ENCODE data around the gene AK8.
"Not testable (repeated sequence)": the region's sequence is repeated elsewhere in the genome, so short reads cannot be mapped to it uniquely, and the experiment has no call there.

AK8 gene

DNA sequence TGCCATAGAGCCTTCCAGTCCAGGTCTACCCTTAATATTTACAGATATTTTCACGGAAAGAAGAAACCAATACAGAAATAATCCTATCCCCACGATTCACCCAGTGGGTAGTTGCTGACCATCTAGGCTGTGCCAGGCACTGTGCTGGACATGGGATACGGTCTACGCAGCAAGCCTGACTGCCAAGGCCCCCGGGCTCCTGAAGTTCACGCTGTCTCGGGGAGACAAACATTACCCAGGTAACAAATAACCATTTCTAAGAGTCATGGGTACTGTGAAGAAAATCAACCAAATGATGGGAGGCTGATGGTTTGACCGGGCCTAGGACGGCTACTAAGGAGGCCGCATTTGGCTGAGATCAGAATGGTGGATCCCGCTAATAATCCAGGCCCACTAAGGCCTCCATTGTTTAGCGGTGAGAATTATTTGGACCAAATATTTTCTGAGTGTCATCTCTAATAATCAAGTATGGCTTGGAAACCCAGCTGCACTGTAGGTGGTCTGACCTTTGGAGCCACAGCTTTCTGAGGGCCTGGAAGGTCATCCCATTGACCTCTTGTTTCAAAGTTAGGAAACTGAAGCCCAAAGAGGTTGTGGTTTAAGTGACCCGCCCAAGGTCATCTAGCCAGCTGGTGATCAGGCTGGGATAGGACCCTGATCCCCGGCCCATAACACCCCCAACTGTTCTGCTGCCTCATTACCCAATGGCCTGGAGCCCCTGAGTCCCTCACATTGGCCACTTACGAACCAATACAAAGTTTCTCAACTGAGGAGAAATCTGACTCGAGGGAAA is 82.4 kb downstream of the AK8 start:
- no peak for DNase-seq

DNA sequence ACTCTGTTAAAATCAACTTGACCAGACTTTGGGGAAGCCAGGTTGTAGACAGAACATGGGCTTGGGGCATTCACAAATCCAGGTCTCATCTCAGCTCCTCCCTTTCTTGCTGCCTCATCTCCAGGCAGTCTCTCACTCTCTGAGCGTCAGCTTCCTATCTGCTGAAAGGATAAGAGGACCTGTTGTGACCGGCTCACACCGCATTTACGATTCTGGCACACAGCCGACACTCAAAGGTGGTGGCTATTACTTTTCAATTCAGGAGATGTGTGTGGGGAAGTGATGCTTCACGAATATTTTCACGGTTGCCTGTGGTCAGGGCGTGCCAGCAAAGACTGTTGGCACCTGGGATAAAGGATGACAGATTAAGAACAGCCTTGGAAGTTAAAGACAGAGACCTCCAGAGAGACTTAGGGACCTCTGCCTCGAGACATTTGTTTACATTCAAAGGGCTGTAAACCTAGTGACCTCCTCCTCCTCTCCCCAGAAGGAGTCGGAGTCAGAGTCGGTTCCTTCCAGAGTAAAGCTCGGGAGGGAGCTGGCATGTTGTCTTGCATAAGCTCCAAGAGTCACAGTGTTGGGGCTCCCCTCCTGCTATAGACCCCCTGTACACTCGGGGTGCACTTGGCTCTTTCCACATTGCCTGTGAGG is 83.2 kb downstream of the AK8 start:
- DNase-seq: no peak

DNA sequence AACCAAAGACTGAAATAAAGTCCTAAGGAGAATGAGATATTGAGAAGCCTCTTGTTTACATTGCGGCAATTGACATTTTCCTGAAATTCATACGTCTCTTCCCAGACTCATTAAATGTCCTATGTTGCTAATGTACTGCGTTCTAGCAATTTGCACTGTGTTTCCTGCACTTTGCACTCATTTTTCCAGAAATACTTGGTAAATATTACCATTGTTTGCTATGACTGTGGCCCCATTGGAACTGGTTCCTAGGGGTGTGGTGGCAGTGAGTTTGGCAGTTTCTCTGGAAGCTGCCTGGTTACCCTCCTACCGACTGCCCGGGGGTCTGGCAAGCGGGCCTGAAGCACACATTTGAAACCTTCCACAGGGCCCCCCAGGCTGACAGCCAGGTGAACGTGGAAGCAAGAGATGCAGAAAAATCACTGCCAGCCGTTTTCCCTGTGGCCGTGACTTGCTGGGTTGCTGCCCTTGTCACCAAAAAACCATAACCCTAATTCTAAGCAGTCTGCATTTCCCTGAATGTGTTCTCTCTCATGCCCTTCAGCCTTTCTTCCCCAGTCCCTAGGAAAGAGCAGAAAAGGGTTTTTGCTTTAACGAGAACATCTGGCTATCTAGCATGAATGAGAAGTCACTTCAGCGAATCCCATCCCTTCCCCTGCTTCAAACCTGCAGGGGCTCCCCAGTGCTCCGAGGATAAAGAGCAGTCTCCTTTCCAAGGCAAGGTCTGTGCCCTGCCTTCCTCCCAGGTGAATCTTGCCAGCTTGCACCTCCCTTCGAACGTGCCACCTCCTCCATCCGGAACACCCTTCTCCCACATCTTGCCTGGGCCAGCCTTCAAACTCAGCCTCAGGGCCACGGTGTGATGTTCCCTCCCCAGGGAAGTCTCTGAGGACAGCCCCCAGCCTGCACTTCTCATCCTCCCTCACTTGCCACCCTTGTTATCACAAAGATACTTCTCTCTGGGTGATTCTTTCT is 84.2 kb downstream of the AK8 start:
- no peak for DNase-seq

GRCh38 chr9:132792547-132792946 is 85.5 kb downstream of the AK8 start:
- no peak for DNase-seq

GRCh38 chr9:132791699-132792240 is 86.3 kb downstream of the AK8 start:
- DNase-seq: no peak

DNA sequence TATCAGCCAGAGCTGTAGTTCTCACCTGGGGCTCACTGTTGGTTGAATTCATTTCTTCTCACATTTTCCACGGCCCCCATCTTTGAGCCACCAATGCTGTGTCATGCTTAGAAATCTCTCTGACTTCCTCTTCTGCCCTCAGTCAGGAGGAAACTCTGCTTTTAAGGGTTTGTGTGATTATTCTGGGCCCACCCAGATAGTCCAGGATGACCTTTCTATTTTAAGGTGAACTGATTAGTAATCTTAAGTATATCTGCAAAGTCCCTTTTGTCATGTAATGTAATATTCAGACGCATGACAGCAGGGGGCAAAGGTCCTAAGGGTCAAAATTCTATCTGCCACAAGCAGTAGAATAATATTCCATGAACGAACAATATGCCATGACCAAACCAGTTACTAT is 88.4 kb downstream of the AK8 start:
- DNase-seq: no peak

DNA sequence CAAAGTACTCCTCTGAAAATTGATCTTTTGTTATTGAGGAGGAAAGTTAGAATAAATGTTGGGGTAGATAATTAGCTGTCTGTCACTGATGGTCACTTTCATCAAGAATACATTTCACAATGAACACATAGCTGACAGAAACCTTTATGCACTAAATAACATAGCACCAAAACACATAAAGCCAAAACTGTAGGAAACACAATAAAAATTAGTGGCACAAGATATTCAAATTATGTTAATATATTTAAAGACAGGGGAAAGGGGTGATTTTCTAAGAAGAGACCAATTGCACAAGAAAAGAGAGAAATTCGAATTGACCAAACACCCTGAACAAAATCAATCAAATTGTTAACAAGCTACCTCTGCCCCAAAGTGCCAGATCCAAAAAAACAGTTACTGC is 89.7 kb downstream of the AK8 start:
- no peak for DNase-seq

DNA sequence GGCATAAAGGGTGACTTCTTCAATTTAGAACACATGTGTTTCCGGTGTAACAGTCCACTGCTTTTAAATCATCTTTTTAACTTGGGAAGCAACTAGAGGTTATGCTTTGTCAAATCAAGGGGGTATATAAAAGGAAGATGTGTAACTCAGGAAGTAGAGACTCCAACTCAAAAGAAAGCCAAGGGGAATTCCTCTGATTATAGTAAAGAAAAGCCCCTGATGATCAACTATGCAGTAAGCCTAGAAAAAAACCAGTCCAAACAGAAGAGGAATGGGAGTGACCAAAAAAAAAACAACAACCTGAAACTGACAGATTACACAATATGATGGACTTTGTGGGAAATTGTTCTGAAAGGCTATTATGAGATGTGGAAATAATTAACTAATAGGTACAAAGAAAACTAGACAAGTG is 90.3 kb downstream of the AK8 start:
- no peak for DNase-seq

GRCh38 chr9:132784286-132784830 is 93.7 kb downstream of the AK8 start:
- no peak for DNase-seq

- no peak for DNase-seq
Measured at GRCh38 chr9:132783006-132783405, 95.1 kb downstream of the AK8 start.

DNA sequence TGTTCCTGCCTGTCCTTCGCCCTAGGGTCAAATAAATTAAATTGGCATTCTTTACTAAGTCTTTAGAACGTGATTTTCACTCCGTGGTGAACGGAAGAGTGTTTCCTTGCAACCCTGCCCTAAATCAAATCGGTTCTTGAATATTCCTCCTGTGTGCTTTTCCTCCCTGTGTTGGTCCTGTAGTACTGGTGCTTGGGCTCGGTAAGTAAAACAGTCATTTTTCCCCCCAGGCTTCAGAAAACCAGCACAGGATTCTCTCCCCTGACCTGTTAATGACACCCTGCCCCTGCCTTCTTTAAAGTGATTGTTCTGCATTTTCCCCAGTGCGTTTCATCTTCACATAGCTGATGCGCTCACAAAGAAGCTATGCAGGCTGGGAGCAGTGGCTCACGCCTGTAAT is 96.0 kb downstream of the AK8 start:
- DNase-seq: no peak

- DNase-seq: no peak
Measured at GRCh38 chr9:132780230-132781007, 97.7 kb downstream of the AK8 start.

GRCh38 chr9:132776891-132777290 is 101.2 kb downstream of the AK8 start:
- no peak for DNase-seq

DNA sequence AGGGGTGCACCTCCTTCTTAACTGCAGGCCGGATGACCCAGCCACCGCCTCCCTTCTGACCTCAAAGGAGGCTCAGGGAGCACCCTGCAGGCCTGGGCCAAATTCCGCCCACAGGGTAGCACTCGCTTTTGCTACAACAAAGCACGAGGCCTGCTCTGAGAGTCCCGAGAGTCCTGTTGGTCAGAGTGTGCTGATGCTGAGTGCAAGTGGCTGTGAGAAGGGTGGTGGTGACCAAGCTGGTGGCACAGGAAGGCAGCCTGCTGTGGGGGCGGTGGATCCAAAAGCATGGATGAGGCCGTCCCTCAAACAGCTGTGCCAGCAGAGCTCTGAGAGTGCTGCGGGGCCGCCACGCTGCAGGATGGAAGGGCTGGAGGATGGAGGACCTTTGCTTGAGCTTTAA is 101.8 kb downstream of the AK8 start:
- DNase-seq: no peak

- DNase-seq: no peak
Measured at GRCh38 chr9:132775720-132776119, 102.4 kb downstream of the AK8 start.

DNA sequence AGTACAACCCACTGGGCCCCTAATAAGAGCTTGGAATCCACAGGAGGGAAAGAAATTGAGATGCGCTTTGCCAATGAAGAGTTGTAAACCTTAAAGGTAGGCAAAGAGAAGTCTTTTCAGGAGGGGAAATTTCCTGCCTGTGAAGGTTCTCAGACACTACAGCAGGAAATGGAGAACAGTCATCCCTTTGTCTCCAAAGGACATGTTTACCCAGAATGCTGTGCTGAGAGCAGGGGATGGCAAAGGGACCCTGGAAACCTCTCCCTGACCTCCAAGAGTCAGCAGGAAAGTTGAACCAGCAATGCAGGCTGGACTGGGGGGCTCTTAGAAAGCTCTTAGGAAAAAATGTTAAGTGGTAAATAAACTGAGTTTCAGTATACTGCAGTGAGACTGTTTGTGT is 103.2 kb downstream of the AK8 start:
- no peak for DNase-seq

GRCh38 chr9:132773764-132774339 is 104.2 kb downstream of the AK8 start:
- DNase-seq: no peak

DNA sequence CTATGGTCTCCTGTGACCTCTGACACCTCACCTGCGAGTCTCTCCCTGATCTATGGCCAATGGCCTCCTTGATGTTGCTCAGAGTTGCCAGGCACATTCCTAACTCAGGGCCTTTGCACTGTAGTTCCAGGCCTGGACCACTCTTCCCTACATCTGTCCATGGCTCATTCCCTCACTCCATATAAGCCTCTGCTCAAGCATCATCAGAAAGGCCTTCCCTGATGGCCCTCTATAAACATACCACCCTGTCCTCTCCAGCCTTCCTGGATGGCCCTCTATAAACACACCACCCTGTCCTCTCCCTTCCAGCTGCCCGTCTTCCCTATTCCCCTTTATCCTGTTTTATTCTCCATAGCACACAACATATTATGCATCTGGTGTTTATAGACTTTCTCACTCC is 105.0 kb downstream of the AK8 start:
- DNase-seq: no peak

DNA sequence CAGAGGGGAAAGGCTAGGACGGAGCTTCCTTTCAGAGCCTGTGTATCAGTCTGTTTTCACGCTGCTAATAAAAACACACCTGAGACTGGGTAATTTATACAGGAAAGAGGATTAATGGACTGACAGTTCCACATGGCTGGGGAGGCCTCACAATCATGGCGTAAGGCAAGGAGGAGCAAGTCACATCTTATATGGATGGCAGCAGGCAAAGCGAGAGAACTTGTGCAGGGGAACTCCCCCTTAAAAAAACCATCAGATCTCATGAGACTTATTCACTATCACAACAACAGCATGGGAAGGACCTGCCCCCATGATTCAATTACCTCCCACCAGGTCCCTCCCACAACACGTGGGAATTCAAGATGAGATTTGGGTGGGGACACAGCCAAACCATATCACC is 106.3 kb downstream of the AK8 start:
- not testable (repeated sequence) for DNase-seq

DNA sequence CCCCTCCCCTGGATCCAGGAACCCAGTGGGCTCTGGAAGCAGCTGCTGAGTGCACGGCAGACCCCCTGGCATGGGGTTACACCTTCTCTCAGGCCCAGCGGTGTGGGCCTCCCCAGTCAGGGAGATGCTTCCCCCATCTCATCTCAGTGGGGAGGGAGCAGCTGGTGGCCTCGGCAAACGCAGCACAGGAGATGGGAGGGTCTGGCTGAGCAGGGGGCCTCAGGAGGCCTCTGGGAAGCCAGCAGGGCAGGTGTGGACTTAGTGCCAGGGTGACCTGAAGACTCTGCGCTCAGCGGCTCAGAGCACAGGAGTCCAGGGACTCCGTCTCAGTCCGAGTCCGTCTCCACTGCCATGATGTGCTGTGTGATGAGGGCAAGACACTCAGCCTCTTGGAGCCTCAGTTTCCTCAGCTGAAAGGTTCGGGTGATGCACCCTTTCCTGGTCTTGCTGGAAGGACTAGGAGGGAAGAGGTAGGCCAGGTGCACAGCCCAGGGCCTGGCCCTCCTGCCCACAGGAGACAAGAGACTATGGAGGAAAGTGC is 107.2 kb downstream of the AK8 start:
- no peak for DNase-seq
